PC-3 (cell line): ENCODE results near the gene INAFM2. TPM values are rescaled to one million over a fixed set of nuclear protein-coding genes. Genes with fewer than 3 reads are reported as not detected.

Experiments
- ATAC-seq: fragments of 200-7000 bp; cut with Tn5 transposase; 2 replicates; pipeline ENCODE4 v1.9.1; 2020; ENCODE audit warnings: mild to moderate bottlenecking, moderate library complexity
- BruUV-seq: library from RNA; stranded (reverse); fragments of 400-500 nt; replicated peaks from 2 replicates; lab custom pipeline; 2021; lab: Mats Ljungman, UMichigan
- CTCF ChIA-PET: fragments of 300-600 bp; sonication (Branson Sonifier 250); formaldehyde crosslinking; loops from one replicate; lab custom pipeline; 2022; ENCODE audit warnings: antibody characterized with exemption; lab: Charles Lee
- POLR2A ChIA-PET: fragments of 300-600 bp; sonication (Branson Sonifier 250); formaldehyde crosslinking; loops from one replicate; lab custom pipeline; 2022; ENCODE audit warnings: antibody characterized with exemption; ENCODE audit not compliant: unreplicated experiment; lab: Charles Lee
- DNase-seq: peaks from one replicate; pipeline ENCODE4 v3.0.0-alpha.2; 2015
- H2AFZ ChIP-seq: fragments of 300-600 bp; sonication (generic); 2 replicates; pipeline ENCODE4 v1.6.0; 2016; ENCODE audit warnings: antibody characterized with exemption, low read length
- H3F3A ChIP-seq: fragments of 300-600 bp; sonication (generic); one replicate; pipeline ENCODE4 v1.6.0; 2017; ENCODE audit warnings: antibody characterized with exemption, low read length, control low read depth, mild to moderate bottlenecking; ENCODE audit not compliant: unreplicated experiment
- H3K27ac ChIP-seq: fragments of 300-600 bp; sonication (generic); 2 replicates; pipeline ENCODE4 v1.5.1; 2016; ENCODE audit warnings: mild to moderate bottlenecking, low read length
- H3K27me3 ChIP-seq: fragments of 300-600 bp; sonication (generic); 2 replicates; pipeline ENCODE4 v1.6.1; 2016; ENCODE audit warnings: low read length, mixed read lengths
- H3K36me3 ChIP-seq: fragments of 300-600 bp; sonication (generic); 2 replicates; pipeline ENCODE4 v1.6.1; 2016; ENCODE audit warnings: low read depth, mixed run types, low read length, mixed read lengths
- H3K4me1 ChIP-seq: fragments of 300-600 bp; sonication (generic); 2 replicates; pipeline ENCODE4 v1.5.1; 2016; ENCODE audit warnings: low read length; ENCODE audit not compliant: insufficient read depth
- H3K4me2 ChIP-seq: fragments of 300-600 bp; sonication (generic); 2 replicates; pipeline ENCODE4 v1.6.0; 2016; ENCODE audit warnings: low read length
- H3K4me3 ChIP-seq: fragments of 300-600 bp; sonication (generic); 2 replicates; pipeline ENCODE4 v1.5.1; 2016; ENCODE audit warnings: mild to moderate bottlenecking, low read length, mixed read lengths
- H3K79me2 ChIP-seq: fragments of 300-600 bp; sonication (generic); 2 replicates; pipeline ENCODE4 v1.6.1; 2017; ENCODE audit warnings: low read length, mixed read lengths
- H3K9ac ChIP-seq: fragments of 300-600 bp; sonication (generic); 2 replicates; pipeline ENCODE4 v1.6.0; 2016; ENCODE audit warnings: mild to moderate bottlenecking, low read length
- H3K9me2 ChIP-seq: fragments of 300-600 bp; sonication (generic); replicated peaks from 2 replicates; pipeline ENCODE4 v1.6.1; 2016; ENCODE audit warnings: mixed run types, low read length, mixed read lengths
- H3K9me3 ChIP-seq: fragments of 300-600 bp; sonication (generic); 2 replicates; pipeline ENCODE4 v1.6.1; 2016; ENCODE audit warnings: low read length, mixed read lengths
- H4K20me1 ChIP-seq: fragments of 300-600 bp; sonication (generic); 2 replicates; pipeline ENCODE4 v1.6.1; 2016; ENCODE audit warnings: low read length, mixed read lengths
- CTCF ChIP-seq: fragments of 300-600 bp; sonication (generic); conservative IDR thresholded peaks from 2 replicates; pipeline ENCODE4 v1.5.1; 2017; ENCODE audit warnings: antibody characterized with exemption, low read depth, mild to moderate bottlenecking, low read length
- EZH2 ChIP-seq: fragments of 300-600 bp; sonication (generic); IDR thresholded peaks from one replicate; pipeline ENCODE4 v1.6.1; 2017; ENCODE audit warnings: antibody characterized with exemption, mild to moderate bottlenecking, low read length; ENCODE audit not compliant: unreplicated experiment
- EZH2phosphoT487 ChIP-seq: fragments of 300-600 bp; sonication (generic); IDR thresholded peaks from 2 replicates; pipeline ENCODE4 v1.6.1; 2018; ENCODE audit warnings: mild to moderate bottlenecking, antibody characterized with exemption, low read length, borderline replicate concordance
- intact Hi-C: fragments of 100-400 bp; cut with micrococcal nuclease; formaldehyde crosslinking; loops from 2 replicates; pipeline ENCODE4 v1.9.0; 2023
- total RNA-seq: library from RNA; depleted of rRNA; stranded (reverse); fragments of >200 nt; gene quantifications from 2 replicates; pipeline ENCODE4 v1.2.3, GENCODE V29; 2014

Gene INAFM2
- total RNA-seq, 1 experiment from 2014 or later, result 22.1 TPM

- CTCF ChIA-PET, result no interaction called here
Measured at GRCh38 chr15:40353697-40354096, 30.2 kb downstream of the INAFM2 start.

GRCh38 chr15:40354408-40355171 is 31.1 kb downstream of the INAFM2 start:
- peak; percentile 39 for DNase-seq
- ATAC-seq, result peak; percentile 31
- no peak overlapping the region for H3K4me3 ChIP-seq
- H3K79me2 ChIP-seq, result no peaks in the 10 kb centered on the region
- CTCF ChIA-PET, result no interaction called here
- H4K20me1 ChIP-seq, result no peaks in the 10 kb centered on the region
- no peaks in the 10 kb centered on the region for H3K9me3 ChIP-seq
- H3F3A ChIP-seq, result no peaks in the 10 kb centered on the region
- H2AFZ ChIP-seq, result no peak overlapping the region
- POLR2A ChIA-PET, result interaction anchor here (1.0 kb wide), 1 partner anchor 60 kb away, joined by 4 read pairs; no protein-coding TSS in a partner anchor
- no peak overlapping the region for H3K27ac ChIP-seq
- BruUV-seq, result no TSS peak
- no peak overlapping the region for H3K4me2 ChIP-seq
- no peaks in the 10 kb centered on the region for H3K9me2 ChIP-seq
- no peaks in the 10 kb centered on the region for H3K36me3 ChIP-seq
- H3K27me3 ChIP-seq, result no peaks in the 10 kb centered on the region
- no peak for TF ChIP-seq EZH2
- no peak for TF ChIP-seq EZH2phosphoT487
- peak; percentile 63; the same call in 1 of the 2 replicates for TF ChIP-seq CTCF
- peaks cover 8% of the 10 kb centered on the region; the same call in 1 of the 2 replicates for H3K4me1 ChIP-seq
- no peak overlapping the region for H3K9ac ChIP-seq
- intact Hi-C loops, result no loop called here

More at GRCh38 chr15:40353697-40354096, 30.2 kb downstream of the INAFM2 start:
- Histone ChIP-seq H2AFZ (no peak overlapping the region), H3K4me1 (peaks cover 7% of the 10 kb centered on the region; the same call in 1 of the 2 replicates), H3K9ac (no peak overlapping the region), H3K36me3 (no peaks in the 10 kb centered on the region), H3K27me3 (no peaks in the 10 kb centered on the region), H3K4me3 (no peak overlapping the region), H3F3A (no peaks in the 10 kb centered on the region), H3K4me2 (no peak overlapping the region), H3K9me3 (no peaks in the 10 kb centered on the region), H3K27ac (no peak overlapping the region), H3K79me2 (no peaks in the 10 kb centered on the region), H4K20me1 (no peaks in the 10 kb centered on the region), H3K9me2 (no peaks in the 10 kb centered on the region)
- DNase-seq (no peak), ATAC-seq (no peak)
- POLR2A ChIA-PET, result no interaction called here
- intact Hi-C loops, result no loop called here
- TF ChIP-seq EZH2, result no peak
- no peak for TF ChIP-seq CTCF
- no peak for TF ChIP-seq EZH2phosphoT487
- no TSS peak for BruUV-seq
